DND-41 (cell line): ENCODE results near the gene HINT1.

Experiments used
- ATAC-seq: fragments of 200-7000 bp; cut with Tn5 transposase; 3 replicates; pipeline ENCODE4 v1.9.1; 2021; ENCODE audit warnings: low read depth; ENCODE audit not compliant: insufficient read depth
- DNase-seq: peaks from one replicate; pipeline ENCODE4 v3.0.0-alpha.2; 2020
- H2AFZ ChIP-seq: 2 replicates; pipeline ENCODE4 v1.6.0; 2012; ENCODE audit warnings: low read depth, low read length
- H3K27ac ChIP-seq: 2 replicates; pipeline ENCODE4 v1.5.1; 2012; ENCODE audit warnings: low read length, inconsistent platforms
- H3K27me3 ChIP-seq: fragments of 200-600 bp; sonication (generic); 2 replicates; pipeline ENCODE4 v1.6.0; 2012; ENCODE audit warnings: low read length, mild to moderate bottlenecking, inconsistent platforms; ENCODE audit not compliant: insufficient read depth, poor library complexity
- H3K36me3 ChIP-seq: 2 replicates; pipeline ENCODE4 v1.5.1; 2012; ENCODE audit warnings: low read length, inconsistent platforms; ENCODE audit not compliant: insufficient read depth
- H3K4me1 ChIP-seq: 2 replicates; pipeline ENCODE4 v1.5.1; 2012; ENCODE audit warnings: mild to moderate bottlenecking, low read length; ENCODE audit not compliant: insufficient read depth
- H3K4me2 ChIP-seq: 2 replicates; pipeline ENCODE4 v1.6.0; 2012; ENCODE audit warnings: mild to moderate bottlenecking, moderate library complexity, low read length, inconsistent platforms; ENCODE audit not compliant: insufficient read depth
- H3K4me3 ChIP-seq, 2 experiments: fragments of 200-600 bp in 1 of 2; shearing (Covaris generic) in 1 of 2; 2 replicates each; pipeline ENCODE4 v1.5.1; 2012 to 2016; ENCODE audit warnings: inconsistent platforms in 2 of 2, low read length in 2 of 2, mild to moderate bottlenecking in 2 of 2, low read depth in 1 of 2, moderate library complexity in 1 of 2
- H3K79me2 ChIP-seq: 2 replicates; pipeline ENCODE4 v1.6.0; 2012; ENCODE audit warnings: low read length, inconsistent platforms; ENCODE audit not compliant: insufficient read depth
- H3K9ac ChIP-seq: 2 replicates; pipeline ENCODE4 v1.6.0; 2012; ENCODE audit warnings: low read depth, mild to moderate bottlenecking, inconsistent platforms, low read length, moderate library complexity
- H3K9me3 ChIP-seq: 2 replicates; pipeline ENCODE4 v1.5.1; 2012; ENCODE audit warnings: low read length, moderate library complexity, mild to moderate bottlenecking, inconsistent platforms; ENCODE audit not compliant: insufficient read depth, severe bottlenecking
- H4K20me1 ChIP-seq: 2 replicates; pipeline ENCODE4 v1.6.0; 2012; ENCODE audit warnings: low read length; ENCODE audit not compliant: insufficient read depth
- CTCF ChIP-seq: IDR thresholded peaks from 2 replicates; pipeline ENCODE4 v1.5.1; 2012; ENCODE audit warnings: borderline replicate concordance, low read length, moderate library complexity, mild to moderate bottlenecking; ENCODE audit not compliant: poor library complexity, severe bottlenecking; ENCODE audit errors: extremely low read depth
- EZH2 ChIP-seq: IDR thresholded peaks from 3 replicates; pipeline ENCODE4 v1.6.1; 2012; ENCODE audit warnings: borderline replicate concordance, low read depth, mild to moderate bottlenecking, moderate library complexity, low read length, inconsistent platforms; ENCODE audit not compliant: severe bottlenecking

Gene HINT1

GRCh38 chr5:131114754-131115153, 50.3 kb downstream of the HINT1 start:
- no peak overlapping the region for H3K27ac ChIP-seq
- DNase-seq (no peak), ATAC-seq (no peak)
- H2AFZ ChIP-seq, result no peak overlapping the region
- TF ChIP-seq CTCF (no peak), EZH2 (no peak)
- H3K9me3 ChIP-seq, result no peaks in the 10 kb centered on the region
- H3K79me2 ChIP-seq, result no peaks in the 10 kb centered on the region
- H4K20me1 ChIP-seq, result no peaks in the 10 kb centered on the region
- no peaks in the 10 kb centered on the region for H3K4me1 ChIP-seq
- H3K36me3 ChIP-seq, result no peaks in the 10 kb centered on the region
- no peak overlapping the region for H3K4me2 ChIP-seq
- H3K4me3 ChIP-seq, result no peak overlapping the region
- H3K9ac ChIP-seq, result no peak overlapping the region
- H3K27me3 ChIP-seq, result no peaks in the 10 kb centered on the region

- Histone ChIP-seq H3K4me3 (no peak overlapping the region), H3K27me3 (no peaks in the 10 kb centered on the region), H3K79me2 (no peaks in the 10 kb centered on the region), H4K20me1 (no peaks in the 10 kb centered on the region), H3K9ac (no peak overlapping the region), H2AFZ (no peak overlapping the region), H3K4me2 (no peak overlapping the region), H3K27ac (no peak overlapping the region), H3K4me1 (no peaks in the 10 kb centered on the region), H3K9me3 (no peaks in the 10 kb centered on the region), H3K36me3 (no peaks in the 10 kb centered on the region)
- no peak for DNase-seq
- no peak for TF ChIP-seq EZH2
- TF ChIP-seq CTCF, result no peak
- ATAC-seq, result no peak
These were observed 52.6 kb downstream of the HINT1 start for GRCh38 chr5:131112424-131112823.

- Histone ChIP-seq H4K20me1 (no peaks in the 10 kb centered on the region), H3K4me2 (no peak overlapping the region), H3K4me3 (no peak overlapping the region), H3K9ac (no peak overlapping the region), H3K27ac (no peak overlapping the region), H3K4me1 (no peaks in the 10 kb centered on the region), H3K9me3 (no peaks in the 10 kb centered on the region), H3K79me2 (no peaks in the 10 kb centered on the region), H3K36me3 (no peaks in the 10 kb centered on the region), H3K27me3 (no peaks in the 10 kb centered on the region), H2AFZ (no peak overlapping the region)
- ATAC-seq (no peak), DNase-seq (no peak)
- TF ChIP-seq CTCF (no peak), EZH2 (no peak)
These were observed 54.8 kb downstream of the HINT1 start for GRCh38 chr5:131110256-131110594.
